Heart left ventricle (tissue), 16 donors: ENCODE measurements around the gene RGL1. TPM values are rescaled to one million over a fixed set of nuclear protein-coding genes. Genes with fewer than 3 reads are reported as not detected.
"Not testable (repeated sequence)": the region's sequence is repeated elsewhere in the genome, so short reads cannot be mapped to it uniquely, and the experiment has no call there.

Source experiments
- ATAC-seq, 4 donors: fragments of 200-7000 bp; cut with Tn5 transposase; one replicate each; pipeline ENCODE4 v1.9.1; 2020 to 2022; ENCODE audit warnings: moderate library complexity in 4 of 4, mild to moderate bottlenecking in 3 of 4, moderate number of reproducible peaks in 1 of 4
- DNase-seq, 5 donors: peaks; one replicate each; pipeline ENCODE4 v3.0.0-alpha.2; 2020
- H3K27ac ChIP-seq, 12 donors: fragments of 200-600 bp; sonication (generic) in 4 of 12; one replicate each; pipeline versions ENCODE4 v1.5.0 to v1.8.0; 2016 to 2022; ENCODE audit warnings: mild to moderate bottlenecking in 2 of 12
- H3K27me3 ChIP-seq, 9 donors: fragments of 200-600 bp; sonication (generic) in 2 of 9; one replicate each; pipeline versions ENCODE4 v1.5.1 to v1.8.0; 2016 to 2022; ENCODE audit warnings: mild to moderate bottlenecking in 3 of 9
- H3K36me3 ChIP-seq, 9 donors: fragments of 200-600 bp; sonication (generic) in 2 of 9; one replicate each; pipeline versions ENCODE4 v1.5.0 to v1.8.0; 2018 to 2022; ENCODE audit warnings: mild to moderate bottlenecking in 2 of 9
- H3K4me1 ChIP-seq, 12 donors: fragments of 200-600 bp; sonication (generic) in 4 of 12; one replicate each; pipeline versions ENCODE4 v1.5.0 to v1.8.0; 2016 to 2022; ENCODE audit warnings: mild to moderate bottlenecking in 3 of 12
- H3K4me3 ChIP-seq, 12 donors: fragments of 200-600 bp; sonication (generic) in 4 of 12; one replicate each; pipeline versions ENCODE4 v1.5.0 to v1.8.0; 2017 to 2022; ENCODE audit warnings: mild to moderate bottlenecking in 9 of 12, moderate library complexity in 4 of 12
- H3K9me3 ChIP-seq, 12 donors: fragments of 200-600 bp; sonication (generic) in 4 of 12; one replicate each; pipeline versions ENCODE4 v1.5.0 to v1.8.0; 2016 to 2022; ENCODE audit warnings: mild to moderate bottlenecking in 1 of 12
- POLR2A ChIP-seq, 2 donors: fragments of 450-650 bp; IDR thresholded peaks; one replicate each; pipeline ENCODE4 v1.6.1; 2017; ENCODE audit warnings: antibody characterized with exemption in 2 of 2, mild to moderate bottlenecking in 2 of 2, moderate library complexity in 2 of 2
- WGBS, 4 donors: extraction: QIAGEN DNeasy Blood & Tissue Kit in 2 of 4; methylation state at CpG; one replicate each; pipeline versions ENCODE4 v1.1.5 to v1.1.7; 2013 to 2018; 5-methylcytosine and 5-hydroxymethylcytosine counted together
- intact Hi-C, 10 donors: fragments of 100-400 bp; cut with DNase I; formaldehyde crosslinking; loops; one replicate each; pipeline versions ENCODE4 v1.11.1 to v1.14.2; 2022
- polyA plus RNA-seq, 2 donors: library from polyadenylated mRNA; stranded (reverse); fragments of 200-250 nt; gene quantifications; one replicate each; pipeline ENCODE4 v1.2.3, GENCODE V29; 2013
- total RNA-seq, 9 donors: library from RNA; depleted of rRNA in 2 of 9; stranded (reverse); fragments of >200 nt in 2 of 9; fragmentation: NEBNext Ultra II Directional in 3 of 9; extraction: Animal tissue kit (Norgen Biotek cat#: 25700) in 3 of 9; gene quantifications; one replicate each; pipeline versions ENCODE4 v1.1.0 to v1.2.4, GENCODE V29; 2016 to 2023
- TF ChIP-seq, protein P1 (sequence below), 12 donors: fragments of 200-600 bp; sonication (generic) in 4 of 12; IDR thresholded peaks; one replicate each; pipeline versions ENCODE4 v1.5.0 to v1.8.0; 2018 to 2022; ENCODE audit warnings: antibody characterized with exemption in 12 of 12, mild to moderate bottlenecking in 5 of 12
- donor health status: ischemic (EF 13 %, LVEDD 7.1; RV severe dilation, severe dysfunction).
- donor health status: healthy with polysubstance abuse.
- donor health status: DM: no; HTN: yes; CAD: no.
- donor health status: DM: no; HTN: no; CAD: no.
- donor health status: ischemic (EF 25% LVEDD 6.9; RV normal size, moderate dysfunction).
- donor health status: ischemic (EF 25% LVEDD 5.7; RV mildly dilated, moderate dysfunction).
- donor health status: healthy.
- donor health status: DM: yes; HTN: yes; CAD: no.
- donor health status: ischemic (EF 35%, LVEDD 5.7; RV mildly dilated, moderate dysfunction).
- donor health status: nonischemic (EF 11% LVEDD 7.7; RV severe dilation, severe dysfunction).
- donor health status: DM: yes; HTN: yes; CAD: no.
- donor health status: PGD.
- donor health status: ischemic (EF 29% LVEDD 5.4; RV normal size, mild dysfunction).
- donor health status: nonischemic (EF 23%, LVEDD 6.1; RV moderate dilation, normal function).

The RGL1 gene
- total and polyA plus RNA-seq, 11 donors = 5.6 to 50.6 (median 15.5) TPM

GRCh38 chr1:183783767-183784637 lies 20.9 kb upstream of the RGL1 start:
- Histone ChIP-seq H3K4me1 (peaks cover 5 to 43% (median 24%) of the 10 kb centered on the region in 12 donors), H3K27ac (peak overlapping the region in 11 of 12 donors; percentile 12 to 42 (median 25)), H3K27me3 (no peaks in the 10 kb centered on the region), H3K9me3 (no peaks in the 10 kb centered on the region), H3K36me3 (no peaks in the 10 kb centered on the region), H3K4me3 (no peak overlapping the region)
- 29 to 34% (median 33%) methylated on average over 6 of the region's 6 CpGs for WGBS, 4 donors
- ATAC-seq = peak; percentile 68 to 90 (median 86)
- DNase-seq = peak; percentile 72 to 86 (median 82)
- no peak for TF ChIP-seq POLR2A (IDR thresholded peaks at IDR 0.05)
- TF ChIP-seq, protein P1, sequence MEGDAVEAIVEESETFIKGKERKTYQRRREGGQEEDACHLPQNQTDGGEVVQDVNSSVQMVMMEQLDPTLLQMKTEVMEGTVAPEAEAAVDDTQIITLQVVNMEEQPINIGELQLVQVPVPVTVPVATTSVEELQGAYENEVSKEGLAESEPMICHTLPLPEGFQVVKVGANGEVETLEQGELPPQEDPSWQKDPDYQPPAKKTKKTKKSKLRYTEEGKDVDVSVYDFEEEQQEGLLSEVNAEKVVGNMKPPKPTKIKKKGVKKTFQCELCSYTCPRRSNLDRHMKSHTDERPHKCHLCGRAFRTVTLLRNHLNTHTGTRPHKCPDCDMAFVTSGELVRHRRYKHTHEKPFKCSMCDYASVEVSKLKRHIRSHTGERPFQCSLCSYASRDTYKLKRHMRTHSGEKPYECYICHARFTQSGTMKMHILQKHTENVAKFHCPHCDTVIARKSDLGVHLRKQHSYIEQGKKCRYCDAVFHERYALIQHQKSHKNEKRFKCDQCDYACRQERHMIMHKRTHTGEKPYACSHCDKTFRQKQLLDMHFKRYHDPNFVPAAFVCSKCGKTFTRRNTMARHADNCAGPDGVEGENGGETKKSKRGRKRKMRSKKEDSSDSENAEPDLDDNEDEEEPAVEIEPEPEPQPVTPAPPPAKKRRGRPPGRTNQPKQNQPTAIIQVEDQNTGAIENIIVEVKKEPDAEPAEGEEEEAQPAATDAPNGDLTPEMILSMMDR (IDR thresholded peaks at IDR 0.05) = no peak
- intact Hi-C loops = loop anchor here in 1 of 10 donors (10.0 kb wide), 1 partner anchor 119 kb away; no protein-coding TSS in a partner anchor

GRCh38 chr1:183785921-183786320 lies 19.0 kb upstream of the RGL1 start:
- 94 to 100% (median 98%) methylated on average over 2 to 3 of the region's 3 CpGs for WGBS, 4 donors
- not testable (repeated sequence) for H3K36me3 ChIP-seq, H3K9me3 ChIP-seq, H3K4me3 ChIP-seq, H3K27me3 ChIP-seq, ATAC-seq, DNase-seq, H3K27ac ChIP-seq
- H3K4me1 ChIP-seq = peaks cover 5 to 40% (median 19%) of the 10 kb centered on the region in 12 donors
- intact Hi-C loops = loop anchor here in 1 of 10 donors (10.0 kb wide), 1 partner anchor 121 kb away; no protein-coding TSS in a partner anchor

- Histone ChIP-seq H3K9me3 (peaks cover 0 to under 1% (median 0%) of the 10 kb centered on the region in 12 donors), H3K4me1 (peaks cover 5 to 42% (median 21%) of the 10 kb centered on the region in 12 donors), H3K27ac (no peak overlapping the region), H3K4me3 (no peak overlapping the region), H3K36me3 (no peaks in the 10 kb centered on the region), H3K27me3 (no peaks in the 10 kb centered on the region)
- 80 to 90% (median 85%) methylated on average over 2 of the region's 2 CpGs for WGBS, 4 donors
- ATAC-seq (no peak), DNase-seq (no peak)
- no peak for TF ChIP-seq POLR2A (IDR thresholded peaks at IDR 0.05)
- TF ChIP-seq, protein P1 (IDR thresholded peaks at IDR 0.05) = no peak
- intact Hi-C loops = loop anchor here in 1 of 10 donors (10.0 kb wide), 1 partner anchor 123 kb away; no protein-coding TSS in a partner anchor
These were observed 17.2 kb upstream of the RGL1 start for GRCh38 chr1:183787704-183788103.

- peaks cover 0 to 6% (median 0%) of the 10 kb centered on the region in 12 donors for H3K9me3 ChIP-seq
- H3K27ac ChIP-seq = peak overlapping the region in 1 of 12 donors; percentile 7
- H3K4me3 ChIP-seq = no peak overlapping the region
- DNase-seq (no peak), ATAC-seq (no peak)
- H3K36me3 ChIP-seq = no peaks in the 10 kb centered on the region
- H3K4me1 ChIP-seq = peaks cover 0 to 24% (median 3%) of the 10 kb centered on the region in 12 donors
- intact Hi-C loops = no loop called here
- no peaks in the 10 kb centered on the region for H3K27me3 ChIP-seq
- TF ChIP-seq POLR2A (IDR thresholded peaks at IDR 0.05) = no peak
- TF ChIP-seq, protein P1 (IDR thresholded peaks at IDR 0.05) = no peak
These were observed 13.6 kb upstream of the RGL1 start for GRCh38 chr1:183791319-183791718.
